ENCODE results near the gene UST. TPM values are rescaled to one million over a fixed set of nuclear protein-coding genes. Genes with fewer than 3 reads are reported as not detected.

The UST gene
- total RNA-seq, 6 experiments from 2014 or later = 0.44 to 1.9 (median 0.91) TPM

GRCh38 chr6:148803979-148804378, 57.1 kb downstream of the UST start:
- DNase-seq (no peak), ATAC-seq (no peak)
- intact Hi-C loops (cut with DNase I) = no loop called here
- H3K36me3 ChIP-seq = no peaks in the 10 kb centered on the region
- no peaks in the 10 kb centered on the region for H3K9me3 ChIP-seq
- 86% methylated on average over 5 of the region's 6 CpGs for WGBS (ENCODE audit: insufficient coverage, low coverage, low lambda C conversion rate, missing lambda C conversion rate)
- no peaks in the 10 kb centered on the region for H3K4me1 ChIP-seq
- no peak overlapping the region for H3K27ac ChIP-seq
- no peak overlapping the region for H3K4me3 ChIP-seq
- TF ChIP-seq CTCF (IDR thresholded peaks at IDR 0.05) (no peak), POLR2A (IDR thresholded peaks at IDR 0.05) (no peak)
- no peaks in the 10 kb centered on the region for H3K27me3 ChIP-seq

GRCh38 chr6:148805777-148806176, 58.9 kb downstream of the UST start:
- H3K9me3 ChIP-seq = no peaks in the 10 kb centered on the region
- H3K27ac ChIP-seq = no peak overlapping the region
- ATAC-seq (no peak), DNase-seq (no peak)
- no peak for TF ChIP-seq POLR2A (IDR thresholded peaks at IDR 0.05)
- TF ChIP-seq CTCF (IDR thresholded peaks at IDR 0.05) = no peak
- no peak overlapping the region for H3K4me3 ChIP-seq
- 78% methylated on average over 4 of the region's 4 CpGs for WGBS (ENCODE audit: insufficient coverage, low coverage, low lambda C conversion rate, missing lambda C conversion rate)
- intact Hi-C loops (cut with DNase I) = no loop called here
- no peaks in the 10 kb centered on the region for H3K4me1 ChIP-seq
- H3K27me3 ChIP-seq = no peaks in the 10 kb centered on the region
- H3K36me3 ChIP-seq = no peaks in the 10 kb centered on the region

DNA sequence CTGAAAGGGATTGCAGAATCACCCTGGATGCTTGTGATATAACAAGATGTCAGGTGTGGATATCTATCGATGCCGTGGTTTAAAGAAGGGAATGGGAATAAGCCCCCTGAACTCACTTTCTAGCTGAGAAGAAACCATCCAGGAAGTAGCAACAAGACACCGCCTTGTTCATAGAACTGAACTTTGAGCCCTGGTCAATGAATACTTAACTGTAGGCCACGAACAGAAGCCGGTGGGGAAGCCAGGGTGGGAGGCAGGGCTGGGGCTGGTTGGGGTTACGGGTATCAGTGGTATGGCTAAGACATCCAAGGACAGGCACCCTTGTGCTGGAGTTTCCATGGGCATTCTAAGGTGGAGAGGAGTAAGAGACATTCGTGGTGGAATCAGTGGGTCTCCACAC, 61.0 kb downstream of the UST start:
- DNase-seq = no peak

GRCh38 chr6:148808786-148809304, 62.0 kb downstream of the UST start:
- TF ChIP-seq CTCF (IDR thresholded peaks at IDR 0.05) = no peak
- TF ChIP-seq POLR2A (IDR thresholded peaks at IDR 0.05) = no peak
- Histone ChIP-seq H3K36me3 (no peaks in the 10 kb centered on the region), H3K9me3 (no peaks in the 10 kb centered on the region), H3K27me3 (no peaks in the 10 kb centered on the region), H3K4me3 (no peak overlapping the region), H3K4me1 (no peaks in the 10 kb centered on the region), H3K27ac (no peak overlapping the region)
- DNase-seq (no peak), ATAC-seq (no peak)
- WGBS (ENCODE audit: insufficient coverage, low coverage, low lambda C conversion rate, missing lambda C conversion rate) = 73% methylated on average over 4 of the region's 5 CpGs
- intact Hi-C loops (cut with DNase I) = no loop called here

More for the DNA sequence above, 61.0 kb downstream of the UST start:
- ATAC-seq = no peak
- Histone ChIP-seq H3K9me3 (no peaks in the 10 kb centered on the region), H3K36me3 (no peaks in the 10 kb centered on the region), H3K4me1 (no peaks in the 10 kb centered on the region), H3K4me3 (no peak overlapping the region), H3K27me3 (no peaks in the 10 kb centered on the region), H3K27ac (no peak overlapping the region)
- 80% methylated on average over 1 of the region's 7 CpGs for WGBS (ENCODE audit: insufficient coverage, low coverage, low lambda C conversion rate, missing lambda C conversion rate)
- intact Hi-C loops (cut with DNase I) = no loop called here
- TF ChIP-seq CTCF (IDR thresholded peaks at IDR 0.05) (no peak), POLR2A (IDR thresholded peaks at IDR 0.05) (no peak)

GRCh38 chr6:148811459-148811858, 64.6 kb downstream of the UST start:
- WGBS (ENCODE audit: insufficient coverage, low coverage, low lambda C conversion rate, missing lambda C conversion rate) = 95% methylated on average over 3 of the region's 5 CpGs
- Histone ChIP-seq H3K4me3 (no peak overlapping the region), H3K27me3 (no peaks in the 10 kb centered on the region), H3K36me3 (no peaks in the 10 kb centered on the region), H3K27ac (no peak overlapping the region), H3K4me1 (no peaks in the 10 kb centered on the region), H3K9me3 (no peaks in the 10 kb centered on the region)
- no peak for DNase-seq
- intact Hi-C loops (cut with DNase I) = no loop called here
- TF ChIP-seq CTCF (IDR thresholded peaks at IDR 0.05) (no peak), POLR2A (IDR thresholded peaks at IDR 0.05) (no peak)
- ATAC-seq = no peak

Data from right lobe of liver (tissue), 6 donors.